ENCODE data around the gene C17orf114.

Gene C17orf114

DNA sequence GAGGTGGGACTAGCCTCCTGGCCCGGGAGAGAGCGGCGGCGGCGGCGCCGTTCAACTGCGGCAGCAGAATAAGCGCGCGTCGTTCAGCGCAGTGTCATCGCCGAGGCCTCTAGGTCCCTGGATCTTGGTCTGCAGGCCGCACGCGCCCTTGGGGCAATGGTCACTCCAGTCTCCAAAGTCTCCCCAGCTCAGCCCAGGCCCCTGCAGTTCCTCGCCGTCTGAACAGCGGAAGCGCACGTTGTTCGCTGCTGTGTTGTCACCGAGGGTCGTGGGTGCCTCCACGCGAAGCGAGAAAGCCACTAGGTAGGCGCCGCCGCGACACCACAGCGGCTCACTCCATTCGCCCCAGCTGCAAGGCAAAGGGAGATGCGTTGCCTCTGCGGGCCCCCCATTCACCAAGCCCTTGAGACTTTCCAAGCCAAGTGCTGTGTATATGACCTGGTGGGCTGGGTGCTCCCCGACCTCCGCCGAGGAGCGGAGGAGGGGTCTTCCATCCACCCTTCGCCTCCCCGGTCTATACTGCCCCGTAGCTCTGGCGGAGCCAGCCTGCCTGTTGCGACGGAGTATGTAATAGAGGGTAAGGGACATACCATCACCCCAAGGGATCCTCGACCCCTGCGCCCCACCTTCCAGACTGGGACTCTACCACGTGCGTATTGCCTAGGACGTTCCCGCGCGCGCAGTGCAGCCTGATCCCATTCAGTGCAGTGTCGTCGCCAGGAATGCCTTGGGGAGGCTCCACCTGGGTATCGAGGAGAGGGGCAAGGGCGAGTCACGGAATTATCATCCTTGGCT lies 16.6 kb downstream of the C17orf114 start:
- peaks cover 58 to 59% of the 10 kb centered on the region in 2 experiments for H3K27me3 ChIP-seq (ENCODE audit: control insufficient read depth in 1 of 2, insufficient read depth in 2 of 2, low read length in 2 of 2)
- peaks cover 0 to 26% of the 10 kb centered on the region in 2 experiments for H3K9me3 ChIP-seq (ENCODE audit: control insufficient read depth in 1 of 2, insufficient read depth in 1 of 2, low read length in 2 of 2)
- H3K27ac ChIP-seq (ENCODE audit: low read depth in 1 of 2, low read length in 2 of 2): no peak overlapping the region
- TF ChIP-seq, protein P1, sequence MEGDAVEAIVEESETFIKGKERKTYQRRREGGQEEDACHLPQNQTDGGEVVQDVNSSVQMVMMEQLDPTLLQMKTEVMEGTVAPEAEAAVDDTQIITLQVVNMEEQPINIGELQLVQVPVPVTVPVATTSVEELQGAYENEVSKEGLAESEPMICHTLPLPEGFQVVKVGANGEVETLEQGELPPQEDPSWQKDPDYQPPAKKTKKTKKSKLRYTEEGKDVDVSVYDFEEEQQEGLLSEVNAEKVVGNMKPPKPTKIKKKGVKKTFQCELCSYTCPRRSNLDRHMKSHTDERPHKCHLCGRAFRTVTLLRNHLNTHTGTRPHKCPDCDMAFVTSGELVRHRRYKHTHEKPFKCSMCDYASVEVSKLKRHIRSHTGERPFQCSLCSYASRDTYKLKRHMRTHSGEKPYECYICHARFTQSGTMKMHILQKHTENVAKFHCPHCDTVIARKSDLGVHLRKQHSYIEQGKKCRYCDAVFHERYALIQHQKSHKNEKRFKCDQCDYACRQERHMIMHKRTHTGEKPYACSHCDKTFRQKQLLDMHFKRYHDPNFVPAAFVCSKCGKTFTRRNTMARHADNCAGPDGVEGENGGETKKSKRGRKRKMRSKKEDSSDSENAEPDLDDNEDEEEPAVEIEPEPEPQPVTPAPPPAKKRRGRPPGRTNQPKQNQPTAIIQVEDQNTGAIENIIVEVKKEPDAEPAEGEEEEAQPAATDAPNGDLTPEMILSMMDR (IDR thresholded peaks at IDR 0.05): no peak
- DNase-seq (peak in 4 of 14 experiments; percentile 12 to 41 (median 26)), ATAC-seq (ENCODE audit: poor library complexity) (no peak)
- CTCF ChIA-PET: interaction anchor here (1.7 kb wide), 1 partner anchor 76 kb away, joined by 6 read pairs; the partner anchor contains the start of gene ARRB2
- POLR2A ChIA-PET: interaction anchor here (1.5 to 2.2 kb wide), 2 partner anchors 11 to 75 kb away, joined by 5 to 10 read pairs; partner anchors contain the start of genes ARRB2 and PSMB6
- H3K4me3 ChIP-seq (ENCODE audit: low read length): no peak overlapping the region
- peaks cover 33% of the 10 kb centered on the region for H3K4me1 ChIP-seq (ENCODE audit: insufficient read depth, low read length)
- no peaks in the 10 kb centered on the region for H3K36me3 ChIP-seq (ENCODE audit: insufficient read depth, low read length)
- Mint-ChIP-seq H3K27ac (no peak overlapping the region), H3K4me1 (ENCODE audit: low read depth) (peaks cover 20% of the 10 kb centered on the region), H3K4me3 (peak overlapping the region; percentile 30), H3K36me3 (ENCODE audit: low read depth) (no peaks in the 10 kb centered on the region), H3K27me3 (peaks cover 70% of the 10 kb centered on the region), H3K9me3 (no peaks in the 10 kb centered on the region)
- intact Hi-C loops (cut with DNase I, micrococcal nuclease): loop anchor here (2.0 to 5.0 kb wide), 3 partner anchors 53 to 117 kb away; partner anchors contain the start of genes CHRNE (in 1 of the 2) and MED11 (in 1 of the 2)

GRCh38 chr17:4782652-4783051 lies 19.5 kb downstream of the C17orf114 start:
- ATAC-seq (ENCODE audit: poor library complexity) (no peak), DNase-seq (peak in 3 of 14 experiments; percentile 22 to 44 (median 35))
- Mint-ChIP-seq H3K9me3 (no peaks in the 10 kb centered on the region), H3K36me3 (ENCODE audit: low read depth) (no peaks in the 10 kb centered on the region), H3K4me1 (ENCODE audit: low read depth) (peaks cover 16% of the 10 kb centered on the region), H3K27me3 (peaks cover 71% of the 10 kb centered on the region), H3K4me3 (no peak overlapping the region), H3K27ac (no peak overlapping the region)
- Histone ChIP-seq H3K4me3 (ENCODE audit: low read length) (no peak overlapping the region), H3K27me3 (ENCODE audit: control insufficient read depth in 1 of 2, insufficient read depth in 2 of 2, low read length in 2 of 2) (peaks cover 54 to 55% of the 10 kb centered on the region in 2 experiments), H3K27ac (ENCODE audit: low read depth in 1 of 2, low read length in 2 of 2) (no peak overlapping the region), H3K36me3 (ENCODE audit: insufficient read depth, low read length) (no peaks in the 10 kb centered on the region), H3K9me3 (ENCODE audit: control insufficient read depth in 1 of 2, insufficient read depth in 1 of 2, low read length in 2 of 2) (peaks cover 0 to 19% of the 10 kb centered on the region in 2 experiments), H3K4me1 (ENCODE audit: insufficient read depth, low read length) (peaks cover 20% of the 10 kb centered on the region)
- CTCF ChIA-PET: interaction anchor here (0.7 kb wide), 1 partner anchor 20 kb away, joined by 3 read pairs; no protein-coding TSS in a partner anchor
- POLR2A ChIA-PET: interaction anchor here (1.5 kb wide), 1 partner anchor 24 kb away, joined by 4 read pairs; the partner anchor contains the start of gene PLD2
- intact Hi-C loops (cut with DNase I, micrococcal nuclease): no loop called here
- TF ChIP-seq, protein P1 (IDR thresholded peaks at IDR 0.05): no peak

DNA sequence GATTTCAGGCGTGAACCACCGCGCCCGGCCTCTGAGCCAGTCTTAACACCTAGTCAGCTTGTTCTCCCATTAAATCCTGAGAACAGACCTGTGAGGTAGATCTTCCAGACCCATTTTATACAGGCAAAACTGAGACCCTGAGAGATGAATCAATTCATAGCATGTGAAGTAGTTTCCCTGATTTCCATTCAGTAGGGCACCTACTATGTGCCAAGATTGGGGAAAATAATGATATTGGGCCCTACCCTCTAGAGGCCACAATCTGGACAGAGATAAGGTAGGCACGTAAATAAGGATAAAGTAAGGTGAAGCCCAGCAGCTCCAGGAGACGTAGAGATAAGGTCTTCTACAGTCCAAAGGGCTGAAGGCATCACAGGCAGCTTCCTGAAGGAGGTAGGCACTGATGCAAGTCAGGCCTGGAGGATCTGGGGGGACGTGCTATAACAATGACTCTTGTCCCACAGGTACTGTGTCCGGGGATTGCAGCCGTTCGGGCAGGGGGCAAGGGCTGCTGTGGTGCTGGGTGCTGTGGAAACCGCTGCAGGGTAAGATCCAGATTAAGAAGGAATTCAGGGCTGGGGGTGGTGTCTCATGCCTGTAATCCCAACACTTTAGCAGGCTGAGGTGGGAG lies 21.7 kb downstream of the C17orf114 start:
- no peak for DNase-seq
- Histone ChIP-seq H3K27me3 (ENCODE audit: control insufficient read depth in 1 of 2, insufficient read depth in 2 of 2, low read length in 2 of 2) (peaks cover 36% of the 10 kb centered on the region in 2 experiments), H3K4me1 (ENCODE audit: insufficient read depth, low read length) (peaks cover 5% of the 10 kb centered on the region), H3K4me3 (ENCODE audit: low read length) (no peak overlapping the region), H3K27ac (ENCODE audit: low read depth in 1 of 2, low read length in 2 of 2) (no peak overlapping the region), H3K36me3 (ENCODE audit: insufficient read depth, low read length) (no peaks in the 10 kb centered on the region), H3K9me3 (ENCODE audit: control insufficient read depth in 1 of 2, insufficient read depth in 1 of 2, low read length in 2 of 2) (peaks cover 0 to 9% of the 10 kb centered on the region in 2 experiments)
- Mint-ChIP-seq H3K27ac (no peak overlapping the region), H3K9me3 (no peaks in the 10 kb centered on the region), H3K27me3 (peaks cover 50% of the 10 kb centered on the region), H3K4me3 (no peak overlapping the region), H3K36me3 (ENCODE audit: low read depth) (no peaks in the 10 kb centered on the region), H3K4me1 (ENCODE audit: low read depth) (peaks cover 3% of the 10 kb centered on the region)
- intact Hi-C loops (cut with DNase I, micrococcal nuclease): no loop called here
- POLR2A ChIA-PET: no interaction called here
- CTCF ChIA-PET: interaction anchor here (0.8 to 1.4 kb wide), 2 partner anchors 9 to 70 kb away, joined by 4 to 6 read pairs; partner anchors contain the start of gene ARRB2
- ATAC-seq (ENCODE audit: poor library complexity): no peak
- TF ChIP-seq, protein P1 (IDR thresholded peaks at IDR 0.05): no peak
